ENCODE measurements around the gene OSGIN1.

Gene OSGIN1

DNA sequence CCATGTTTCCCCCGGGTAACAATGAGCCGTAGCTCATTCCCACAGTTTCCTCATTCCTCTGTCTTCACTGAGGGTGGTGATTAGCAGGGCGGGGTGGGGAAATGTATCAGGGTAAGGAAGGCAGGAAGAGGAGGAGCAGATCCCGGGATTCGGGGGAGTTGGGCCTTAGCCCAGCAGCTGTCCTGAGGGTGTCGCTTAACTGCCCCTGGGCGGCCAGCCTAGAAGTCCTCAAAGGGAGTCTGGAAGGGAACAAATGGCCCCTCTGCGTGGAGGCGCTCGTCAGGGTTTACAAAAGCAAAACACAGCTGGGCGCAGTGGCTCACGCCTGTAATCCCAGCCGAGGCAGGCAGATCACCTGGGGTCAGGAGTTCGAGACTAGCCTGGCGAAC is 39.8 kb upstream of the OSGIN1 start:
- WGBS (ENCODE audit: extremely low coverage, insufficient coverage, insufficient read length), result no CpG with 5 or more reads among the region's 15 CpGs
- DNase-seq, result peak; percentile 32 to 59

DNA sequence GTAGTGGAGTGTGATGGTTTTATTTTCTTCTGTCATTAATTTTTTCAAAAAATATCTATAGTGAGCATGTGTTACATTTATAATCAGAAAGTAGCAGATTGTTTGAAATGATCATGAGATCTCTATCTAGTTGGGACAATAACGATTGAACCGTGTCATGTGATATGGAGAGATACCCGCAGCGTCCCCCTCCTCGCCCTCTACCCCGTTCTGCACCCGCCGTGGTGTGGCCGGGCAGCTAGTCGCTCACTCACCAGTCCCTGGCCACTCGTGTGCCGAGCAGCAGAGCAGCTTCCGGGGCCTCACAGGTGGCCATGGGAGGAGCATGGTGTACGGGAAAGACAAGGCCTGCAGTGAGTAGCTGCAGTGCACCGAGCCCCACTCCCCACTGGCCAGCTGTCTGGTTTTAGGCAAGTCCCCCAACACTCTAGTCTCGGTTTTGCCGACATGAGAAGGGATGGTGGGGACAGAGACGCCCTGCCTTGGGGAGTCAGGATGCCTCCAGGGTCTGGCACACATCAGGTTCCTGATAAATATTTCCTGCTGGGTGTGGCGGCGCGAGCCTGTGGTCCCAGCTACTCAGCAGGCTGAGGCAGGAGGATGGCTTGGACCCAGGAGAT is 38.8 kb upstream of the OSGIN1 start:
- peaks cover 29 to 40% of the 10 kb centered on the region in 2 experiments for H3K36me3 ChIP-seq (ENCODE audit: control insufficient read depth in 1 of 2, insufficient read depth in 2 of 2, low read length in 2 of 2)

More for the DNA sequence above, 39.8 kb upstream of the OSGIN1 start:
- Histone ChIP-seq H3K4me2 (ENCODE audit: low read length) (no peak overlapping the region), H3K4me1 (ENCODE audit: control insufficient read depth in 1 of 2, insufficient read depth in 2 of 2, low read length in 2 of 2) (no peaks in the 10 kb centered on the region), H3K79me2 (ENCODE audit: control insufficient read depth, insufficient read depth, low read length, poor library complexity) (no peaks in the 10 kb centered on the region), H2BK5ac (ENCODE audit: low read depth, low read length, poor library complexity) (no peak overlapping the region), H3K27me3 (ENCODE audit: insufficient read depth, low read length) (no peaks in the 10 kb centered on the region), H3K14ac (ENCODE audit: low read length) (no peak overlapping the region), H3K79me1 (ENCODE audit: low read length) (no peaks in the 10 kb centered on the region), H4K12ac (ENCODE audit: low read depth, low read length) (no peak overlapping the region), H4K8ac (ENCODE audit: low read depth, low read length) (no peak overlapping the region), H4K91ac (ENCODE audit: low read depth, low read length) (no peak overlapping the region), H3K23ac (ENCODE audit: low read length) (no peak overlapping the region), H3K9me3 (ENCODE audit: insufficient read depth, low read depth, low read length) (peaks cover 5% of the 10 kb centered on the region), H3K9ac (ENCODE audit: low read length) (no peak overlapping the region), H3K27ac (ENCODE audit: low read depth, low read length) (no peak overlapping the region), H3K4ac (ENCODE audit: low read depth, low read length) (no peak overlapping the region), H2AFZ (ENCODE audit: insufficient read depth, low read length, poor library complexity) (no peak overlapping the region), H3K36me3 (ENCODE audit: control insufficient read depth in 1 of 2, insufficient read depth in 2 of 2, low read length in 2 of 2) (peaks cover 22 to 30% of the 10 kb centered on the region in 2 experiments), H3K4me3 (ENCODE audit: low read depth, low read length) (no peak overlapping the region), H2BK12ac (ENCODE audit: low read length) (no peak overlapping the region), H2BK120ac (ENCODE audit: insufficient read depth, low read length, poor library complexity) (no peak overlapping the region), H3K18ac (ENCODE audit: low read length) (no peak overlapping the region), H2AK5ac (ENCODE audit: low read length) (no peak overlapping the region)

DNA sequence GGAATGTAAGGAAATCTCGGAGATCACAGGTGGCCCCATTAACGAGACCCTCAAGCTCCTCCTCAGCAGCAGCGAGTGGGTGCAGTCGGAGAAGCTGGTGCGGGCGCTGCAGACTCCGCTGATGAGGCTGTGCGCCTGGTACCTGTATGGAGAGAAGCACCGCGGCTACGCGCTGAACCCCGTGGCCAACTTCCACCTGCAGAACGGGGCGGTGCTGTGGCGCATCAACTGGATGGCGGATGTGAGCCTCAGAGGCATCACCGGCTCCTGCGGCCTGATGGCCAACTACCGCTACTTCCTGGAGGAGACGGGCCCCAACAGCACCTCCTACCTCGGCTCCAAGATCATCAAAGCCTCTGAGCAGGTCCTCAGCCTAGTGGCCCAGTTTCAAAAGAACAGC is 38.0 kb upstream of the OSGIN1 start:
- Histone ChIP-seq H3K18ac (ENCODE audit: low read length) (no peak overlapping the region), H3K4me3 (ENCODE audit: low read depth, low read length) (no peak overlapping the region), H3K4me1 (ENCODE audit: control insufficient read depth in 1 of 2, insufficient read depth in 2 of 2, low read length in 2 of 2) (no peaks in the 10 kb centered on the region), H2BK120ac (ENCODE audit: insufficient read depth, low read length, poor library complexity) (no peak overlapping the region), H3K9ac (ENCODE audit: low read length) (no peak overlapping the region), H4K8ac (ENCODE audit: low read depth, low read length) (no peak overlapping the region), H3K4me2 (ENCODE audit: low read length) (no peak overlapping the region), H3K79me2 (ENCODE audit: control insufficient read depth, insufficient read depth, low read length, poor library complexity) (no peaks in the 10 kb centered on the region), H3K36me3 (ENCODE audit: control insufficient read depth in 1 of 2, insufficient read depth in 2 of 2, low read length in 2 of 2) (peaks cover 35 to 45% of the 10 kb centered on the region in 2 experiments), H2BK12ac (ENCODE audit: low read length) (no peak overlapping the region), H4K91ac (ENCODE audit: low read depth, low read length) (no peak overlapping the region), H3K4ac (ENCODE audit: low read depth, low read length) (no peak overlapping the region), H3K79me1 (ENCODE audit: low read length) (no peaks in the 10 kb centered on the region), H2AK5ac (ENCODE audit: low read length) (no peak overlapping the region), H3K23ac (ENCODE audit: low read length) (no peak overlapping the region), H2BK5ac (ENCODE audit: low read depth, low read length, poor library complexity) (no peak overlapping the region), H3K9me3 (ENCODE audit: insufficient read depth, low read depth, low read length) (peaks cover 20% of the 10 kb centered on the region), H3K27me3 (ENCODE audit: insufficient read depth, low read length) (no peaks in the 10 kb centered on the region), H2AFZ (ENCODE audit: insufficient read depth, low read length, poor library complexity) (no peak overlapping the region), H3K27ac (ENCODE audit: low read depth, low read length) (no peak overlapping the region), H4K12ac (ENCODE audit: low read depth, low read length) (no peak overlapping the region), H3K14ac (ENCODE audit: low read length) (no peak overlapping the region)
- DNase-seq, result no peak
- no CpG with 5 or more reads among the region's 22 CpGs for WGBS (ENCODE audit: extremely low coverage, insufficient coverage, insufficient read length)

More for the DNA sequence above, 38.8 kb upstream of the OSGIN1 start:
- H2AFZ ChIP-seq (ENCODE audit: insufficient read depth, low read length, poor library complexity), result no peak overlapping the region
- no peak overlapping the region for H4K12ac ChIP-seq (ENCODE audit: low read depth, low read length)
- H3K4ac ChIP-seq (ENCODE audit: low read depth, low read length), result no peak overlapping the region
- H3K79me2 ChIP-seq (ENCODE audit: control insufficient read depth, insufficient read depth, low read length, poor library complexity), result no peaks in the 10 kb centered on the region
- no peak overlapping the region for H2BK120ac ChIP-seq (ENCODE audit: insufficient read depth, low read length, poor library complexity)
- no peaks in the 10 kb centered on the region for H3K4me1 ChIP-seq (ENCODE audit: control insufficient read depth in 1 of 2, insufficient read depth in 2 of 2, low read length in 2 of 2)
- H4K91ac ChIP-seq (ENCODE audit: low read depth, low read length), result no peak overlapping the region
- H3K14ac ChIP-seq (ENCODE audit: low read length), result no peak overlapping the region
- no peak overlapping the region for H3K4me2 ChIP-seq (ENCODE audit: low read length)
- no peak overlapping the region for H3K4me3 ChIP-seq (ENCODE audit: low read depth, low read length)
- H2BK12ac ChIP-seq (ENCODE audit: low read length), result no peak overlapping the region
- H4K8ac ChIP-seq (ENCODE audit: low read depth, low read length), result no peak overlapping the region
- H3K79me1 ChIP-seq (ENCODE audit: low read length), result no peaks in the 10 kb centered on the region
- H3K18ac ChIP-seq (ENCODE audit: low read length), result no peak overlapping the region
- WGBS (ENCODE audit: extremely low coverage, insufficient coverage, insufficient read length), result no CpG with 5 or more reads among the region's 21 CpGs
- H3K9me3 ChIP-seq (ENCODE audit: insufficient read depth, low read depth, low read length), result peaks cover 14% of the 10 kb centered on the region
- no peak overlapping the region for H3K23ac ChIP-seq (ENCODE audit: low read length)
- no peak for DNase-seq
- H2BK5ac ChIP-seq (ENCODE audit: low read depth, low read length, poor library complexity), result no peak overlapping the region
- H3K27ac ChIP-seq (ENCODE audit: low read depth, low read length), result no peak overlapping the region
- H3K27me3 ChIP-seq (ENCODE audit: insufficient read depth, low read length), result no peaks in the 10 kb centered on the region
- no peak overlapping the region for H3K9ac ChIP-seq (ENCODE audit: low read length)
- no peak overlapping the region for H2AK5ac ChIP-seq (ENCODE audit: low read length)

DNA sequence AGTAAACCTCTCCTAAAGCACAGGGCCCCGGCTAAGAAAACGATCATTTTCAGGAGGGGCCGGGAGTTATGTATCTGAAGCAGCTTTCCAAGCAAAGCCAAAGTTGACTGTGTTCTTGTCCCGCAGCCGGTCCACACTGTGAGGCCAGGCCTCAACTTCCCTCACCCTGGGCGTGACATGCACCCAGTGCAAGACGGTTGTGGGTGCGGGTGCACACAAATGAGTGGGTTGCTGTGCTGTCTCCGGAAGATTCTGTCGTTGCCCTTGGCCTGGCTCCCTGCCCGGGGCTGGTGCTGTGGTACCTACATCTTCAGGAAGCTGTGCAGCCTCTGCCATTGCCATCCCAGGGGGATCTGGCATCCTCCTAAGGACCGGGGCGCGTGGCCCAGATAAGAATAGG is 37.5 kb upstream of the OSGIN1 start:
- Histone ChIP-seq H2BK5ac (ENCODE audit: low read depth, low read length, poor library complexity) (no peak overlapping the region), H3K23ac (ENCODE audit: low read length) (no peak overlapping the region), H3K18ac (ENCODE audit: low read length) (no peak overlapping the region), H3K9ac (ENCODE audit: low read length) (no peak overlapping the region), H3K4me2 (ENCODE audit: low read length) (no peak overlapping the region), H3K4ac (ENCODE audit: low read depth, low read length) (no peak overlapping the region), H3K27me3 (ENCODE audit: insufficient read depth, low read length) (no peaks in the 10 kb centered on the region), H3K79me2 (ENCODE audit: control insufficient read depth, insufficient read depth, low read length, poor library complexity) (no peaks in the 10 kb centered on the region), H4K12ac (ENCODE audit: low read depth, low read length) (no peak overlapping the region), H3K14ac (ENCODE audit: low read length) (no peak overlapping the region), H3K27ac (ENCODE audit: low read depth, low read length) (no peak overlapping the region), H3K9me3 (ENCODE audit: insufficient read depth, low read depth, low read length) (peaks cover 20% of the 10 kb centered on the region), H3K36me3 (ENCODE audit: control insufficient read depth in 1 of 2, insufficient read depth in 2 of 2, low read length in 2 of 2) (peaks cover 35 to 45% of the 10 kb centered on the region in 2 experiments), H2AK5ac (ENCODE audit: low read length) (no peak overlapping the region), H2BK12ac (ENCODE audit: low read length) (no peak overlapping the region), H3K4me1 (ENCODE audit: control insufficient read depth in 1 of 2, insufficient read depth in 2 of 2, low read length in 2 of 2) (no peaks in the 10 kb centered on the region), H2BK120ac (ENCODE audit: insufficient read depth, low read length, poor library complexity) (no peak overlapping the region), H3K4me3 (ENCODE audit: low read depth, low read length) (no peak overlapping the region), H4K91ac (ENCODE audit: low read depth, low read length) (no peak overlapping the region), H2AFZ (ENCODE audit: insufficient read depth, low read length, poor library complexity) (no peak overlapping the region), H4K8ac (ENCODE audit: low read depth, low read length) (no peak overlapping the region), H3K79me1 (ENCODE audit: low read length) (no peaks in the 10 kb centered on the region)
- WGBS (ENCODE audit: extremely low coverage, insufficient coverage, insufficient read length), result no CpG with 5 or more reads among the region's 14 CpGs
- no peak for DNase-seq

Measured in trophoblast cell (in vitro differentiated cells and primary cell).